ENCODE results near the gene RASA2. TPM values are rescaled to one million over a fixed set of nuclear protein-coding genes. Genes with fewer than 3 reads are reported as not detected.
A peak's percentile ranks its signal among the peaks of the same experiment; 100 is the strongest.

Gene RASA2
- polyA plus RNA-seq, 1 donor = 10.7 TPM

DNA sequence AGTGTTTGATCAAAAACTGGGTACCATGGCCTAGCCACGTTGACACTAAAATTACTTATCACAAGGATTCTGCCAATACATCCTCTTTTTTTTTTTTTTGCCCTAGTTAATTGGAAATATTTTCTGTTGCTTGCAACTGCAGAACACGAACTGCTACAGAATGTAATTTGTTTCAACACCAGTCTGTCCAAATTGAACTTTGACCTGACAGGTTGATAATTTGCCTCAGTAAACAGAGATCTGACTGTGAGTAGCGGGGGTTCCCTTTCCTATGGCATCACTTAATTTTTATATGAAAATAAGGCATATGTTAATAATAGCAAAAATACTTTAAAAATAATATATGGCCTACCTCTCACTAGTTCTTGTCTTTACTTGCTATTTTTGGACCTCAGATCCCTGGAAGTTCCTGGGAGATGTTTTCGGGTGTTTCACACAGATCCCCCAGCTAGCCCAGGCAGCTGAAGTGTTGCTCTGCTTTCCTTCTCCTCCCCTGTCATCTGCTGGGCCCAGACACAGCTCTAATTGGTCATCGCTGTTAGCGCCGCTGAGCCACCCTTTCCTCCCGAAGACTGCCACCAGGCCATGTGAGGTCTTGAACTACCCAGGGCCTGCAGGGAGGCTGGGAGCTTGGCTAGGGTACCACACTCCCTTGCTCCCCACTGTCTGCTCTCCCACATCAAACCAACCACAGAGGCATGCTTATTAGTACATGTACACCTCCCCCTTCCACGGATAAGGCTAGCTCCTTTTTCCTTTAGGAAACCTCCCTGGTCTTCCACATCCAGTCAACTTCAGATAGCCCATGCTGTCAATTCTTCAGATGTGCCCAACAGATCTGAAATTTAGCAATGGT lies 161.5 kb downstream of the RASA2 start:
- DNase-seq = no peak

GRCh38 chr3:141649871-141650270 lies 163.0 kb downstream of the RASA2 start:
- no peak for DNase-seq

DNA sequence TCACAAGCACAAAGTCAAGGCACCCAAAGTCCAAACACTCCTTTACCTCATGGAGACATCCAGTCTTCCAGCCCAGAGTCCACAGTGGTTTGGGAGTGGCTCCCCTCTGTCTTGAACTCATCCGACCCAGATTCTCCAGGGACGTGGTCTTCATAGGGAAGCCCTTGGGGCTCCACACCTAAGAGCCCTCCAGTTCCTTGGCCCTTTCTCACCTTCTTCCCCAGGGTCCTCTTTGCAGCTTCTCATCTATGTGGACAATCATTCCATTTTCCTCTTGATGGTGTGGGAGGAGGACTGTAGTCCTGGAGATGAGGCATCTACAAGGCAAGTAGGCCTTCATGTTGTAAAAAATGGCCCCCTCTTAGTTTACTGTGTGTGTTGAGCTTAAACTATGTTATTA lies 164.0 kb downstream of the RASA2 start:
- DNase-seq = no peak

DNA sequence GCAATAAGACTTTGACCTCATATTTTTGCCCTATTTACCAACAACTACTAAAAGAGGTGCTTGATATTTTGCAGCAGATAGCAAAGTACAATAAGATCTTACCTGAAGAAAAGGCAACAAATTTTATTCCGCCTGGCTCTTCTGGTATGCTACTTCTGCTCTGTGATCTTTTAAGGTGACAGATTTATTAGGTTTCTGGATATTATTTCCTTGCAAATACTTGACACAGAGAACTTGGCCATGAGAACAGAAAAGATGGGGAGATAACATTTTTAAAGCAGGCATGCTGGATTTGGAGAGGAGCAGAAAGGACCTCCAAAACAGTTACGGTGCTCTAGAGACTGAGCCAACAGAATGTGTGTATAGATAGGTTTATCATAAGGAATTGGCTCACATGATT lies 164.6 kb downstream of the RASA2 start:
- no peak for DNase-seq

DNA sequence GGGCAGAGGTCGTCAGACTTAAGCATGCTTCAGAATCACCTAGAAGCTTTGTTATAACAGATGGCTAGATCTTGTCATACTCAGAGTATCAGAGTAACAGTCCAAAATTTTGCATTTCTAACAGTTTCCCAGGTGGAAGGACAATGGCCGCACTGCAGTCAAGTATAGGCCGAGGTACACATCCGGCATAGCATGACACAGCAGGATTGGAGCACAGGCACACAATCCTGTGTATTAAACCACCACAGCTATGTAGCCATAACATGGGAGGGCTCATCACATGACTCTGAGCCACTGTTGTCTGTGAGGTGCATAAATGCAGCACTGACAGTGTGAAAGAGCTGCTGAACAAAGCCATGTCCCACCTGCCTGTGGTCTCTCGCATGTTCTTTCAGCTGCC lies 165.5 kb downstream of the RASA2 start:
- DNase-seq = no peak

DNA sequence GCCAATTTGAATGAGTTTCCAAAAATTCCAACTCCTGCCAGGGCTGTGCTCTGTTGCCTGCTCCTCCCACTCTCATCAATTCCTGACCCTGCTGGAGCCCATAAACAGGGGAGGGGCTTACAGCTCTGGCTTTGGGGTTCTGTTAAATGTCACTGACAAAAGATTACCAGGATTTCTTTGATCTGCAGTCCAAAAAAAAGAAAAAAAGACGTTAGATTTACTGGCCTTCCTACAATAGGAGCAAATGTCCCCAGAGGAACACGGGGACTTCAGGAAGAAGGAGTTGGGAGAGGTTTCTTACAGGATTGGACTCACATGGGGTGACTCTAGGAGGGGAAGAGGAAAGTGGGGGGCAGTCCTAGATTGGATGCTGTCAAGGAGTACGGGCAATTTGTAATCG lies 167.0 kb downstream of the RASA2 start:
- no peak for DNase-seq

- DNase-seq = no peak
Observed at GRCh38 chr3:141655801-141656200, 169.0 kb downstream of the RASA2 start.

GRCh38 chr3:141656771-141657170 lies 169.9 kb downstream of the RASA2 start:
- no peak for DNase-seq

- DNase-seq = no peak
Observed at GRCh38 chr3:141657516-141657915, 170.7 kb downstream of the RASA2 start.

DNA sequence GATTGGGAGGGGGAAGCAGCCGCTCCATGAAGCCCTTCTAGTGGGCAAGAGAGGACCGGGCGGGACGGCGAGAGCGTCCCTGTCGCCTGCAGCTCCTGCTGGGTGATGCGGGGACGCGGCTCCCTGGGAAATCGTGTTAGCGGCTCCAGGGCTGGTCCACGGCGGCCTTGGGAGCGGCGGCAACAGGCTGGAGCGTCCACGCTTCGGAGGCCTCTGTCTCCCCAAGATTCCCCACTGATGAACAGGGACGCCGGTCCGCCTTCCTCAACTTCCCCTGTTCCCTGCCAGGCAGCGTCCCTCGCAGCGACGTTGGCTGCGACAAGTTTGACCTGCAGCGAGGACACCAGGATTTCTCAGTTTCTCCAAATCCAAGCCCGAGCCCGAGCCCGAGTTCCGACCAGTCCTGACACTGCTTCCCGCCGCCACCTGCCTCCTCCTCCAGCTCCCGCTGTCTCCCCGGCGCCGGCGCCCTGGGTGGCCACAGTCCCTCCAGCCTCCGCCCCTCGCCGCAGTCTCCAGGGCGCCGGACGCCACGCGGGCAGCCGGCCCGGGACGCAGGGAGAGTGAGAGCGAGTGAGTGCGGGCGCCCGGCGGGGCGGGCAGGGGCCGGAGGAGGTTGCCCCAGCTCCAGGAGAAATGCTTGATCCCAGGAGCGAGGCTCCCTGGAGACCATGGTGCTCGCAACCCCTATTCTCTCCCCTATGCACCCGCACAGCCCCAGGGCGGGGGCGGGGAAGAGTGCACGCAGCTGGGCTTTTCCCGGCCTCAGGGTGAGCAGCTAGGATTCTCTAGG lies 173.2 kb downstream of the RASA2 start:
- peak; percentile 30 for DNase-seq

DNA sequence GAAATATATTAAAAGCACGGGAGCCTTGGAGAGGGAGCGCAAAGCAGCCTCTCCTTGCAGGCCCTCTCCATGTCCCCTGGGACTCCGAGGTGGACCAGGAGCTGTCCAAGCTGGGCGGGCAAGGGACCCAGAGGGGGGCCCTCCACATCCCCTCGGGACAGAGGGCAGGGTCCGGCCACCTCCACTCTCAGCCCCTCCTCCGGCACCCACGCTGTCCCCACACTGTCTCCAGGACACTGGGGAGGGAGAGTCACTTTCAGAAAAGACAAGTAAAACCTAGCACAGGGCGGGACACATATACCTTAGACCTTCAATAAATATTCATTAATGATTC lies 173.8 kb downstream of the RASA2 start:
- DNase-seq = no peak

- DNase-seq = no peak
Observed at GRCh38 chr3:141661229-141662196, 174.7 kb downstream of the RASA2 start.

DNA sequence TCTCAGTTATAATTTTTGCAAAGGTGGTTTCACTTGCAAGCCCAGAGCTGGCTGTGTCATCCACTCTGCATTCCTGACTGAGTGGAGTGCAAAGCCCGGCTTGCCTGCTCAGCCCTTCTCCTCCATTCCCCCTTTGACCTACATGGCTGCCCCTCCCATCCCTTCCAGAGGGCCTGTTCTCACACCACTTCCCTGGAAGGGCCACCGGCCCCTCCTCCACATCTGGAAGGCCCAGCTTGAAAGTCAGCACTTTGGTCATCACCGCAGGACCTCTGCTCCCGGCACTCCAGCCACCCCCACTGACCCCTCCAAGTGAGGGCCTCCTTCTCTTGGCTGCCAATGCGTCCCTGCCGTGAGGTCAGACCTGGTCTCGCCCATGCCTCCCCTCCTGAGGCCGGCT lies 177.2 kb downstream of the RASA2 start:
- DNase-seq = no peak

Other genes starting within 250 kb of the RASA2 start
- gene ZBTB38, start 118.5 kb upstream of the RASA2 start, polyA plus RNA-seq (ENCODE audit: insufficient read length) = 23.5 TPM